Activated CD4-positive, CD25-positive, alpha-beta regulatory T cell treated with anti-CD3 and anti-CD28 coated beads, Interleukin-2, amount 50 U/mL, for 72 hours (primary cell): ENCODE measurements around the gene SYT15.
"Not testable (repeated sequence)": the region's sequence is repeated elsewhere in the genome, so short reads cannot be mapped to it uniquely, and the experiment has no call there.

Source experiments
- DNase-seq: peaks from one replicate; pipeline ENCODE4 v3.0.0; 2021

SYT15 gene

GRCh38 chr10:46578474-46579178, at the start of gene SYT15:
SYT15 (plus strand) TSS chr10:46579128; CDS start chr10:46579169, 41 bp downstream.
- not testable (repeated sequence) for DNase-seq

GRCh38 chr10:46529742-46530141, 49.2 kb upstream of the SYT15 start:
- DNase-seq: peak; percentile 3

- peak; percentile 19 for DNase-seq
Measured at GRCh38 chr10:46530249-46531186, 48.4 kb upstream of the SYT15 start.

GRCh38 chr10:46532256-46532655, 46.7 kb upstream of the SYT15 start:
- peak; percentile 21 for DNase-seq

GRCh38 chr10:46534828-46535524, 44.0 kb upstream of the SYT15 start:
- DNase-seq: peak; percentile 11

- DNase-seq: no peak
Measured at GRCh38 chr10:46536171-46536570, 42.8 kb upstream of the SYT15 start.

- no peak for DNase-seq
Measured at GRCh38 chr10:46536781-46537180, 42.1 kb upstream of the SYT15 start.

- no peak for DNase-seq
Measured at GRCh38 chr10:46537309-46537708, 41.6 kb upstream of the SYT15 start.

- peak; percentile 7 for DNase-seq
Measured at GRCh38 chr10:46538155-46538554, 40.8 kb upstream of the SYT15 start.

- DNase-seq: no peak
Measured at GRCh38 chr10:46538717-46539426, 40.1 kb upstream of the SYT15 start.

- peak; percentile 12 for DNase-seq
Measured at GRCh38 chr10:46539596-46540411, 39.1 kb upstream of the SYT15 start.

- DNase-seq: peak; percentile 16
Measured at GRCh38 chr10:46540412-46541016, 38.4 kb upstream of the SYT15 start.

GRCh38 chr10:46541017-46541661, 37.8 kb upstream of the SYT15 start:
- DNase-seq: peak; percentile 32

- peak; percentile 20 for DNase-seq
Measured at GRCh38 chr10:46541735-46542566, 37.0 kb upstream of the SYT15 start.

- DNase-seq: peak; percentile 27
Measured at GRCh38 chr10:46542567-46543465, 36.1 kb upstream of the SYT15 start.

- DNase-seq: peak; percentile 23
Measured at GRCh38 chr10:46543466-46544377, 35.2 kb upstream of the SYT15 start.

- peak; percentile 22 for DNase-seq
Measured at GRCh38 chr10:46544989-46545791, 33.7 kb upstream of the SYT15 start.
